MM.1S (cell line): ENCODE results near the gene ZIC2.

ENCODE experiments used
- DNase-seq: peaks from one replicate; pipeline ENCODE4 v3.0.0-alpha.2; 2015
- H2AFZ ChIP-seq: fragments of 300-600 bp; sonication (generic); 2 replicates; pipeline ENCODE4 v1.6.0; 2016; ENCODE audit warnings: antibody characterized with exemption, low read length
- H3F3A ChIP-seq: fragments of 300-600 bp; sonication (generic); 2 replicates; pipeline ENCODE4 v1.6.1; 2016; ENCODE audit warnings: mild to moderate bottlenecking, antibody characterized with exemption, low read length, moderate library complexity, mixed read lengths; ENCODE audit not compliant: insufficient read depth
- H3K27ac ChIP-seq: fragments of 300-600 bp; sonication (generic); 2 replicates; pipeline ENCODE4 v1.5.1; 2016; ENCODE audit warnings: mild to moderate bottlenecking, low read length
- H3K27me3 ChIP-seq: fragments of 300-600 bp; sonication (generic); replicated peaks from 2 replicates; pipeline ENCODE4 v1.6.0; 2016; ENCODE audit warnings: low read length; ENCODE audit not compliant: insufficient read depth
- H3K36me3 ChIP-seq: fragments of 300-600 bp; sonication (generic); replicated peaks from 2 replicates; pipeline ENCODE4 v1.6.1; 2016; ENCODE audit warnings: mild to moderate bottlenecking, low read length, mixed read lengths; ENCODE audit not compliant: insufficient read depth
- H3K4me1 ChIP-seq: fragments of 300-600 bp; sonication (generic); 2 replicates; pipeline ENCODE4 v1.6.1; 2016; ENCODE audit warnings: low read length, mixed read lengths
- H3K4me2 ChIP-seq: fragments of 300-600 bp; sonication (generic); 2 replicates; pipeline ENCODE4 v1.6.0; 2016; ENCODE audit warnings: low read depth, low read length
- H3K4me3 ChIP-seq: fragments of 300-600 bp; sonication (generic); 2 replicates; pipeline ENCODE4 v1.5.1; 2016; ENCODE audit warnings: low read length, mixed read lengths
- H3K79me2 ChIP-seq: fragments of 300-600 bp; sonication (generic); 2 replicates; pipeline ENCODE4 v1.6.1; 2016; ENCODE audit warnings: mixed run types, low read length, mixed read lengths
- H3K9ac ChIP-seq: fragments of 300-600 bp; sonication (generic); 2 replicates; pipeline ENCODE4 v1.6.1; 2016; ENCODE audit warnings: low read length, mixed read lengths
- H3K9me2 ChIP-seq: fragments of 300-600 bp; sonication (generic); replicated peaks from 2 replicates; pipeline ENCODE4 v1.6.1; 2016; ENCODE audit warnings: mild to moderate bottlenecking, low read length, mixed read lengths; ENCODE audit not compliant: insufficient read depth
- H3K9me3 ChIP-seq: fragments of 300-600 bp; sonication (generic); replicated peaks from 2 replicates; pipeline ENCODE4 v1.6.1; 2016; ENCODE audit warnings: mild to moderate bottlenecking, low read length, mixed read lengths; ENCODE audit not compliant: insufficient read depth
- H4K20me1 ChIP-seq: fragments of 300-600 bp; sonication (generic); 2 replicates; pipeline ENCODE4 v1.6.1; 2016; ENCODE audit warnings: mild to moderate bottlenecking, low read length, moderate library complexity, mixed read lengths; ENCODE audit not compliant: insufficient read depth
- CTCF ChIP-seq: fragments of 300-600 bp; sonication (generic); IDR thresholded peaks from 2 replicates; pipeline ENCODE4 v1.5.1; 2016; ENCODE audit warnings: antibody characterized with exemption, low read length, mixed read lengths
- EZH2 ChIP-seq: fragments of 300-600 bp; sonication (generic); optimal IDR thresholded peaks from 2 replicates; pipeline ENCODE3; 2017; ENCODE audit warnings: low read depth, mild to moderate bottlenecking, antibody characterized with exemption, low read length, mixed read lengths
- EZH2phosphoT487 ChIP-seq: fragments of 300-600 bp; sonication (generic); IDR thresholded peaks from 2 replicates; pipeline ENCODE4 v1.6.1; 2018; ENCODE audit warnings: antibody characterized with exemption, low read length

The ZIC2 gene

GRCh38 chr13:99993660-99994637 is 12.4 kb downstream of the ZIC2 start:
- H3K27ac ChIP-seq = no peak overlapping the region
- H3K9ac ChIP-seq = no peak overlapping the region
- DNase-seq = no peak

GRCh38 chr13:99994638-99995020 is 13.0 kb downstream of the ZIC2 start:
- no peaks in the 10 kb centered on the region for H3K36me3 ChIP-seq
- no peak for DNase-seq
- H3K4me3 ChIP-seq = no peak overlapping the region
- no peaks in the 10 kb centered on the region for H3F3A ChIP-seq
- H3K9me2 ChIP-seq = no peaks in the 10 kb centered on the region
- H3K9ac ChIP-seq = no peak overlapping the region
- H3K27me3 ChIP-seq = no peaks in the 10 kb centered on the region
- no peaks in the 10 kb centered on the region for H3K4me1 ChIP-seq
- H3K27ac ChIP-seq = no peak overlapping the region
- no peak for TF ChIP-seq EZH2phosphoT487
- no peak for TF ChIP-seq CTCF
- TF ChIP-seq EZH2 = no peak
- no peak overlapping the region for H2AFZ ChIP-seq
- no peaks in the 10 kb centered on the region for H3K79me2 ChIP-seq
- no peaks in the 10 kb centered on the region for H3K9me3 ChIP-seq
- no peaks in the 10 kb centered on the region for H4K20me1 ChIP-seq
- H3K4me2 ChIP-seq = no peak overlapping the region

More at GRCh38 chr13:99993660-99994637, 12.4 kb downstream of the ZIC2 start:
- Histone ChIP-seq H3K36me3 (no peaks in the 10 kb centered on the region), H3F3A (no peaks in the 10 kb centered on the region), H3K27me3 (no peaks in the 10 kb centered on the region), H3K4me3 (no peak overlapping the region), H2AFZ (no peak overlapping the region), H3K9me2 (no peaks in the 10 kb centered on the region), H3K4me2 (no peak overlapping the region), H4K20me1 (no peaks in the 10 kb centered on the region), H3K4me1 (no peaks in the 10 kb centered on the region), H3K9me3 (no peaks in the 10 kb centered on the region), H3K79me2 (no peaks in the 10 kb centered on the region)
- no peak for TF ChIP-seq CTCF
- TF ChIP-seq EZH2phosphoT487 = no peak
- TF ChIP-seq EZH2 = no peak

GRCh38 chr13:99995104-99995588 is 13.6 kb downstream of the ZIC2 start:
- DNase-seq = no peak
- no peak overlapping the region for H2AFZ ChIP-seq
- H3F3A ChIP-seq = no peaks in the 10 kb centered on the region
- H3K4me3 ChIP-seq = no peak overlapping the region
- H3K9me3 ChIP-seq = no peaks in the 10 kb centered on the region
- no peaks in the 10 kb centered on the region for H4K20me1 ChIP-seq
- H3K79me2 ChIP-seq = no peaks in the 10 kb centered on the region
- H3K36me3 ChIP-seq = no peaks in the 10 kb centered on the region
- TF ChIP-seq CTCF (no peak), EZH2 (no peak), EZH2phosphoT487 (no peak)
- no peak overlapping the region for H3K27ac ChIP-seq
- H3K27me3 ChIP-seq = no peaks in the 10 kb centered on the region
- H3K9ac ChIP-seq = no peak overlapping the region
- H3K4me2 ChIP-seq = no peak overlapping the region
- no peaks in the 10 kb centered on the region for H3K9me2 ChIP-seq
- no peaks in the 10 kb centered on the region for H3K4me1 ChIP-seq
